Ovary (tissue), 3 donors: ENCODE measurements around the gene KCNK6.

Experiments
- CTCF ChIP-seq, 3 donors: fragments of 450-650 bp in 2 of 3; fragments of 200-600 bp in 1 of 3; IDR thresholded peaks; one replicate each; pipeline versions ENCODE4 v1.5.1 to v1.8.0; 2016 to 2022; ENCODE audit warnings: antibody characterized with exemption in 3 of 3, mild to moderate bottlenecking in 1 of 3
- EP300 ChIP-seq: sonication (generic); formaldehyde crosslinking; IDR thresholded peaks from one replicate; pipeline ENCODE4 v1.6.1; 2017; ENCODE audit warnings: antibody characterized with exemption
- POLR2A ChIP-seq: fragments of 450-650 bp; IDR thresholded peaks from one replicate; pipeline ENCODE4 v1.6.1; 2017; ENCODE audit warnings: antibody characterized with exemption, mild to moderate bottlenecking, moderate library complexity
- donor health status: DM: no; HTN: no; CAD: no.

DNA sequence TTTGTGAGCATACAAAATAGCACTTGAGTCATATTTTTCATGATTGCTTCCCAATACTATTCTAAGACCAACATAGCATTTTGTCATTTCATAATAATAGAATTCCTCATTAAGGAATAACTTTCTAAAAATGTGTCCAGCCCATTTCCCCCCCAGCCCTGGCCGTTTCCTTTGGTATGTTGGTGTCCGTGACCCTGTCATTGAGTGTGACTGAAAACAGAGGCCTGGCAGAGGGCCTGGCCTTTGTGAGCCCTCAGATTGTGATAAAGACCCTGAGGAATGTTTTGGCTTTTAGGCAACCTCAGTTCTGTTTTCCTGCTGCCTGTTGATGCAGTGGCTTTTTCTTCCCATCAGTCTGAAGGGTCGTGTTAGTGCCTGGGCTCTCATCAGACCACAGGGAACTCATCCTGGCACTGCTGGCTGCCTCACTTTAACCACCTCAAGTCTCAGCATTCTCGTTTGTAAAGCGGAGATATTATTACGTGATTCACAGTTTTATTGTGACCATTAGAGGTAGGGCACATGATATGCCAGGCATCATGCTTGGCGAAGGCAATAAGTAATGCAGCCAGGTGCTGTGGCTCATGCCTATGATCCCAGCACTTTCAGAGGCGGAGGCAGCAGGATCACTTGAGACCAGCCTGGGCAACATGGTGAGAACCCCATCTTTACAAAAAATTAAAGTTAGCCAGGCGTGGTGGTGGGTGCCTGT, 41.5 kb upstream of the KCNK6 start:
- TF ChIP-seq CTCF (IDR thresholded peaks at IDR 0.05) (no peak), POLR2A (no peak), EP300 (no peak)
